ENCODE measurements around the gene TTC4.

- no peak for TF ChIP-seq CTCF (IDR thresholded peaks at IDR 0.05)
- TF ChIP-seq POLR2A (IDR thresholded peaks at IDR 0.05), result no peak
Measured at GRCh38 chr1:54708385-54708784, 7.3 kb upstream of the TTC4 start.
